Subcutaneous adipose tissue (tissue), 4 donors: ENCODE results near the gene ARHGAP6. TPM values are rescaled to one million over a fixed set of nuclear protein-coding genes. Genes with fewer than 3 reads are reported as not detected.

ENCODE experiments used
- total RNA-seq, 4 donors: library from RNA; depleted of rRNA; stranded (reverse); fragments of >200 nt; gene quantifications; one replicate each; pipeline ENCODE4 v1.1.0, GENCODE V29; 2016
- TF ChIP-seq, protein P1 (sequence below): fragments of 450-650 bp; IDR thresholded peaks from one replicate; pipeline ENCODE4 v1.5.1; 2016; ENCODE audit warnings: low read depth, mild to moderate bottlenecking, control low read depth, antibody characterized with exemption, moderate library complexity

Gene ARHGAP6
- total RNA-seq, 4 donors from 2014 or later, result 20.7 to 40.3 (median 30.7) TPM

GRCh38 chrX:11267425-11267824 is 398.3 kb downstream of the ARHGAP6 start:
- TF ChIP-seq, protein P1, sequence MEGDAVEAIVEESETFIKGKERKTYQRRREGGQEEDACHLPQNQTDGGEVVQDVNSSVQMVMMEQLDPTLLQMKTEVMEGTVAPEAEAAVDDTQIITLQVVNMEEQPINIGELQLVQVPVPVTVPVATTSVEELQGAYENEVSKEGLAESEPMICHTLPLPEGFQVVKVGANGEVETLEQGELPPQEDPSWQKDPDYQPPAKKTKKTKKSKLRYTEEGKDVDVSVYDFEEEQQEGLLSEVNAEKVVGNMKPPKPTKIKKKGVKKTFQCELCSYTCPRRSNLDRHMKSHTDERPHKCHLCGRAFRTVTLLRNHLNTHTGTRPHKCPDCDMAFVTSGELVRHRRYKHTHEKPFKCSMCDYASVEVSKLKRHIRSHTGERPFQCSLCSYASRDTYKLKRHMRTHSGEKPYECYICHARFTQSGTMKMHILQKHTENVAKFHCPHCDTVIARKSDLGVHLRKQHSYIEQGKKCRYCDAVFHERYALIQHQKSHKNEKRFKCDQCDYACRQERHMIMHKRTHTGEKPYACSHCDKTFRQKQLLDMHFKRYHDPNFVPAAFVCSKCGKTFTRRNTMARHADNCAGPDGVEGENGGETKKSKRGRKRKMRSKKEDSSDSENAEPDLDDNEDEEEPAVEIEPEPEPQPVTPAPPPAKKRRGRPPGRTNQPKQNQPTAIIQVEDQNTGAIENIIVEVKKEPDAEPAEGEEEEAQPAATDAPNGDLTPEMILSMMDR, result no peak

GRCh38 chrX:11266573-11267003 is 399.1 kb downstream of the ARHGAP6 start:
- TF ChIP-seq, protein P1, result no peak

- TF ChIP-seq, protein P1, result no peak
Measured at GRCh38 chrX:11265352-11265751, 400.4 kb downstream of the ARHGAP6 start.

GRCh38 chrX:11264925-11265324 is 400.8 kb downstream of the ARHGAP6 start:
- TF ChIP-seq, protein P1, result no peak

- TF ChIP-seq, protein P1, result no peak
Measured at GRCh38 chrX:11261260-11261659, 404.5 kb downstream of the ARHGAP6 start.

- TF ChIP-seq, protein P1, result no peak
Measured at GRCh38 chrX:11259437-11259836, 406.3 kb downstream of the ARHGAP6 start.

DNA sequence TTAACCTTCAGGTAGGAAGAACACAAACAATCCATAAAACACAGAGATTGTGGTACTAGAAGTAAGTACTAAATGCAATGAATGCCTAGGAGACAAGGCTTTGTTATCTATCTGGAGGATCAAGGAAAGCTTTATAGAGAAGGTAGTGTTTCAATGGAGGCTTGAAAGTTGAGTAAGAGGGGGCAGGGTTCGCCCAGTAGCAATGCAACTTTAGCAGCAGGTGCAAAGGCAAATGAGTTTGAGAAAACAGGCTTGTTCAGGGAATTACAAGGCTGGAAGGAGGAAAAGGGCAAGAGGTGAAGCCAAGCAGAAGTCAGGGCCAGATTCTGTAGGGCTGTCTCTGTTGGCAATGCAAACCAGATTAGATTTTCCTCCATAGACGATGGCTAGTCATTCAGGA is 408.0 kb downstream of the ARHGAP6 start:
- TF ChIP-seq, protein P1, result no peak
